A549 (cell line): ENCODE data around the gene PARD3B.

Experiments
- CEBPB ChIP-seq, 2 experiments: fragments of >200 bp in 1 of 2; sonication (Bioruptor Twin) in 1 of 2; formaldehyde crosslinking in 1 of 2; IDR thresholded peaks; 2 replicates each; pipeline ENCODE4 v1.6.1; 2012 to 2016
- MAX ChIP-seq: IDR thresholded peaks from 2 replicates; pipeline ENCODE4 v1.6.1; 2012
- PHF8 ChIP-seq: fragments of 200-600 bp; sonication (generic); IDR thresholded peaks from 2 replicates; pipeline ENCODE4 v1.6.1; 2016; ENCODE audit warnings: low read depth, mild to moderate bottlenecking, antibody characterized with exemption, moderate library complexity, borderline replicate concordance
- RAD21 ChIP-seq, 2 experiments: fragments of >200 bp in 1 of 2; sonication (Bioruptor Twin) in 1 of 2; formaldehyde crosslinking in 1 of 2; IDR thresholded peaks in 1 of 2; conservative IDR thresholded peaks in 1 of 2; 2 replicates in 1 of 2; 3 replicates in 1 of 2; pipeline ENCODE4 v1.6.1; 2012 to 2018; ENCODE audit warnings: inconsistent platforms in 1 of 2

DNA sequence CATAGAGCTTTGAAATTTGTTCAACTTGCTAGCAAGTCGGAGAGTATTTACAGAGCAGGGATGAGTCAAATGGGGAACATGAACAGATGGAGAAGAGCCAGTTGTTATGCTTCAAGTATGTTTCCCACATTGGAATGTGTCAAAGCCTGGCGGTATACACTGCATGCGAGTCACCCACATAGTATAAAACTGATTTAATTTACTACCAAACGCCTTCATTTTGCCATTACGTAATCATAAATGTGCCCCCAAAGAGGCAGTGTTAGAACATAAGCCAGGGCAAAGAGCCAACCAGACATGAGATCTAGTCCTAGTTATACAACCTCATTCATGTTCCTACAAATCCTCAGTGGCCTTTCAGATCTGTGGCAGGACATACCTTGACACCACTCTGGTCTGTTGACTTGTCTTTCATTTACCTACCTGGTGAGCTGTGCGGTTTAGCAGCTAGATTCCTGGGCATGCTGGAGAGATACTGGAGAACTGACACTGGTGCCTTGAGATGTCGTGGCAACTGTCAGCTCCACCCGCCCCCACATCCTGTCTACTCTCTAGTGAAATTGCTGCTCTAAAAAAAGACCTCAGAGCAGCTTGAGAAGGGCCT is 1115.3 kb downstream of the PARD3B start:
- no peak for TF ChIP-seq PHF8
- no peak for TF ChIP-seq MAX
- TF ChIP-seq RAD21 (conservative IDR thresholded peaks at IDR 0.05 in 1 of 2, IDR thresholded peaks at IDR 0.05 in 1 of 2) = no peak
- no peak for TF ChIP-seq CEBPB (IDR thresholded peaks at IDR 0.05)
